SIG-M5 treated with dmso at 0.1 percent for 504 hours (cell line): ENCODE measurements around the gene MAP2K1.
A peak's percentile ranks its signal among the peaks of the same experiment; 100 is the strongest.
"Not testable (repeated sequence)": the region's sequence is repeated elsewhere in the genome, so short reads cannot be mapped to it uniquely, and the experiment has no call there.

Experiments
- DNase-seq: peaks from one replicate; lab custom pipeline; 2025; ENCODE audit not compliant: unreplicated experiment; lab: John Stamatoyannopoulos, UW

Gene MAP2K1

GRCh38 chr15:66393037-66393436 is 6.3 kb downstream of the MAP2K1 start:
- DNase-seq = not testable (repeated sequence)

- DNase-seq = no peak
Measured at GRCh38 chr15:66394472-66394871, 7.8 kb downstream of the MAP2K1 start.

GRCh38 chr15:66394915-66395314 is 8.2 kb downstream of the MAP2K1 start:
- no peak for DNase-seq

GRCh38 chr15:66399276-66399675 is 12.6 kb downstream of the MAP2K1 start:
- no peak for DNase-seq

- no peak for DNase-seq
Measured at GRCh38 chr15:66400351-66400774, 13.7 kb downstream of the MAP2K1 start.

- no peak for DNase-seq
Measured at GRCh38 chr15:66401130-66402021, 14.7 kb downstream of the MAP2K1 start.

GRCh38 chr15:66402761-66403284 is 16.1 kb downstream of the MAP2K1 start:
- no peak for DNase-seq

GRCh38 chr15:66403323-66403722 is 16.6 kb downstream of the MAP2K1 start:
- DNase-seq = no peak

- no peak for DNase-seq
Measured at GRCh38 chr15:66404122-66404521, 17.4 kb downstream of the MAP2K1 start.

GRCh38 chr15:66404532-66404931 is 17.8 kb downstream of the MAP2K1 start:
- DNase-seq = no peak

- DNase-seq = no peak
Measured at GRCh38 chr15:66405007-66405406, 18.3 kb downstream of the MAP2K1 start.

- DNase-seq = no peak
Measured at GRCh38 chr15:66405615-66406014, 18.9 kb downstream of the MAP2K1 start.

- DNase-seq = no peak
Measured at GRCh38 chr15:66408254-66408653, 21.5 kb downstream of the MAP2K1 start.

GRCh38 chr15:66408675-66409282 is 22.1 kb downstream of the MAP2K1 start:
- DNase-seq = no peak

GRCh38 chr15:66409565-66410108 is 22.9 kb downstream of the MAP2K1 start:
- no peak for DNase-seq

GRCh38 chr15:66411190-66411589 is 24.5 kb downstream of the MAP2K1 start:
- DNase-seq = peak; percentile 67

- DNase-seq = no peak
Measured at GRCh38 chr15:66412220-66412619, 25.5 kb downstream of the MAP2K1 start.

- no peak for DNase-seq
Measured at GRCh38 chr15:66413579-66413978, 26.9 kb downstream of the MAP2K1 start.

- no peak for DNase-seq
Measured at GRCh38 chr15:66415360-66415759, 28.6 kb downstream of the MAP2K1 start.

- DNase-seq = no peak
Measured at GRCh38 chr15:66417736-66418135, 31.0 kb downstream of the MAP2K1 start.

- DNase-seq = no peak
Measured at GRCh38 chr15:66419471-66419870, 32.8 kb downstream of the MAP2K1 start.

- DNase-seq = no peak
Measured at GRCh38 chr15:66422347-66422746, 35.6 kb downstream of the MAP2K1 start.
